ENCODE measurements around the gene CUBN.

CUBN gene

DNA sequence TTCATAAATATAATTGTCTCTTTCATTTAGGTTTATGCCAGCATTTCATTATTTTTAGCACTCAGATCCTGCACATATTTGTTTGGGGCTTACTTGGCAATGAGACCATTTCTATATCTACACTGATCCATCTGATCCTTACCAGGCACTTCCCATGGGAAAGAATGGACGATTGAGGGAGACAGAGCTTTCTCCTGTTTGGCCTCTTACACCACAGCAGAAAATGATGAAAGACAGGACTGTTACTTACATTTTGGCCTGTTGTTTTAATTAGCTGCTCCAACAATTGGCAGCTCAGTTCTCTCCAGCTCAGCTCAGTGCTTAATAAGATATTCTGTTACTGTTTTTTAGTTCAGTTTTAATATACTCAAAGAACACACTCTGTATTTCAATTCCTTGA lies 234.8 kb downstream of the CUBN start:
- no peak overlapping the region for H4K8ac ChIP-seq (ENCODE audit: low read depth, low read length)
- H4K5ac ChIP-seq (ENCODE audit: low read length), result no peak overlapping the region
- no peak overlapping the region for H3K4me3 ChIP-seq (ENCODE audit: low read length)
- H2AK5ac ChIP-seq (ENCODE audit: low read length), result no peak overlapping the region
- H2BK15ac ChIP-seq (replicated peaks; ENCODE audit: low read depth), result no peak overlapping the region
- WGBS (ENCODE audit: extremely low coverage, insufficient coverage, low lambda C conversion rate), result no CpG with 5 or more reads among the region's 1 CpG
- H3K9ac ChIP-seq (ENCODE audit: low read length), result no peak overlapping the region
- H2BK120ac ChIP-seq (ENCODE audit: low read depth, low read length), result no peak overlapping the region
- no peak overlapping the region for H3K27ac ChIP-seq (ENCODE audit: low read depth, low read length)
- no peaks in the 10 kb centered on the region for H3K79me1 ChIP-seq (ENCODE audit: low read length)
- H3K56ac ChIP-seq (ENCODE audit: low read length), result no peak overlapping the region
- no peak for DNase-seq
- no peaks in the 10 kb centered on the region for H3K4me1 ChIP-seq (ENCODE audit: control insufficient read depth, low read depth, low read length)
- no peaks in the 10 kb centered on the region for H3K36me3 ChIP-seq (ENCODE audit: control insufficient read depth, insufficient read depth, low read length)
- no peaks in the 10 kb centered on the region for H3K79me2 ChIP-seq (ENCODE audit: control insufficient read depth, insufficient read depth, low read length)
- no peak overlapping the region for H3K4me2 ChIP-seq (ENCODE audit: low read length)
- H3K18ac ChIP-seq (ENCODE audit: low read length), result no peak overlapping the region
- H3K4ac ChIP-seq (ENCODE audit: low read depth, low read length), result no peak overlapping the region
- H2BK5ac ChIP-seq (ENCODE audit: low read length), result no peak overlapping the region
- peaks cover 2% of the 10 kb centered on the region for H3K27me3 ChIP-seq (ENCODE audit: insufficient read depth, low read length, poor library complexity)
- H3K23ac ChIP-seq (ENCODE audit: low read length), result no peak overlapping the region

- H3K27me3 ChIP-seq (ENCODE audit: insufficient read depth, low read length, poor library complexity), result peaks cover 2% of the 10 kb centered on the region
- no peak overlapping the region for H3K23ac ChIP-seq (ENCODE audit: low read length)
- no peak for DNase-seq
- no peak overlapping the region for H3K4me3 ChIP-seq (ENCODE audit: low read length)
- no peaks in the 10 kb centered on the region for H3K36me3 ChIP-seq (ENCODE audit: control insufficient read depth, insufficient read depth, low read length)
- no peaks in the 10 kb centered on the region for H3K79me1 ChIP-seq (ENCODE audit: low read length)
- WGBS (ENCODE audit: extremely low coverage, insufficient coverage, low lambda C conversion rate), result no CpG with 5 or more reads among the region's 5 CpGs
- H3K56ac ChIP-seq (ENCODE audit: low read length), result no peak overlapping the region
- no peak overlapping the region for H4K8ac ChIP-seq (ENCODE audit: low read depth, low read length)
- H3K9ac ChIP-seq (ENCODE audit: low read length), result no peak overlapping the region
- no peaks in the 10 kb centered on the region for H3K79me2 ChIP-seq (ENCODE audit: control insufficient read depth, insufficient read depth, low read length)
- no peak overlapping the region for H2BK5ac ChIP-seq (ENCODE audit: low read length)
- no peak overlapping the region for H4K5ac ChIP-seq (ENCODE audit: low read length)
- no peak overlapping the region for H3K18ac ChIP-seq (ENCODE audit: low read length)
- H2BK120ac ChIP-seq (ENCODE audit: low read depth, low read length), result no peak overlapping the region
- H3K27ac ChIP-seq (ENCODE audit: low read depth, low read length), result no peak overlapping the region
- H2BK15ac ChIP-seq (replicated peaks; ENCODE audit: low read depth), result no peak overlapping the region
- no peak overlapping the region for H3K4ac ChIP-seq (ENCODE audit: low read depth, low read length)
- H3K4me1 ChIP-seq (ENCODE audit: control insufficient read depth, low read depth, low read length), result no peaks in the 10 kb centered on the region
- no peak overlapping the region for H3K4me2 ChIP-seq (ENCODE audit: low read length)
- H2AK5ac ChIP-seq (ENCODE audit: low read length), result no peak overlapping the region
Measured at GRCh38 chr10:16893664-16894063, 235.9 kb downstream of the CUBN start.

DNA sequence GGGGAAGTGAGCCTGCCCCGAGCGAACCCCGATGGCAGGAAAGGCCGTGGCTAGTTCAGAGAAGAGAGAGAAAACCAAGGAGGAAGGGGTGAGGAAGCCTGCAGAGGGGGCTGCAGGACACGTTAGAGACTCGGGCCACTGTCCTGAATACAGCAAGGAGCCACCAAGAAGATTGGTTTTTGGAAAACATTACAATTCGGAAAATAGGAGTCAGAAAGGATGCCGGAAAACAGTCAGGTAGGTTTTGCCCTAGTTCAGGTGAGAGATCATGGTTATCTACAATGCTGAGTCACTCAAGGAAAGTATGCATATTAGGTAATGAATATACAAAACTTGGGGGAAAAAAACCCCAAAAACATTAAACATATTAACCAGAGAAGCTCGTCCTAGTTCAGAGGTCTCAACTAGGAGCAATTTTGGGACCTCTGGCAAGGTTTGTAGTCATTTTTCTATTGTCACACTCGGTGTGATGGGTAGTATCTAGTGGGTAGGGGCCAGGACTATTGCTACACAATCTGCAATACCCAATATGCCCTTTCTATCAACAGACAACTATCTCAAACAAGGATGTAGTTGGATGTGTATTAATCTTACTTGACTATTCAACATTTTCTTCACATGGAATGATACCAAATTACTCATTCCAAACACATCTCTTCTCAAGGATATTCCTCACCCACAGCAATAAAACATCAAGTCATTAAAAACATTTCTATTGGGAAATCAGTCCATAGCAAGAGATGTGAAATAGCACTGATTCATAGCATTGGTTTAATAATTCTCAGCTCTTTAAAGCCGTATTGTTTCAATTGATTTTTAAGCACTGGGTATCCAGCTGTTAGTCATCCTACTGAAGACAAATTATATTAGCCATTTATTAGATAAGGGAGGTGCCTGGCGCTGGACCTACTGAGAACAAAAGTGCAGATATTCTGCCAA lies 238.0 kb downstream of the CUBN start:
- H3K27me3 ChIP-seq (ENCODE audit: insufficient read depth, low read length, poor library complexity), result no peaks in the 10 kb centered on the region
- H4K5ac ChIP-seq (ENCODE audit: low read length), result no peak overlapping the region
- H3K36me3 ChIP-seq (ENCODE audit: control insufficient read depth, insufficient read depth, low read length), result no peaks in the 10 kb centered on the region
- peak overlapping the region; percentile 65 for H3K56ac ChIP-seq (ENCODE audit: low read length)
- H3K4me3 ChIP-seq (ENCODE audit: low read length), result no peak overlapping the region
- peak overlapping the region; percentile 71 for H3K27ac ChIP-seq (ENCODE audit: low read depth, low read length)
- no peak overlapping the region for H4K8ac ChIP-seq (ENCODE audit: low read depth, low read length)
- H3K79me2 ChIP-seq (ENCODE audit: control insufficient read depth, insufficient read depth, low read length), result no peaks in the 10 kb centered on the region
- DNase-seq, result peak; percentile 94
- peak overlapping the region; percentile 54 for H2BK5ac ChIP-seq (ENCODE audit: low read length)
- no peak overlapping the region for H3K23ac ChIP-seq (ENCODE audit: low read length)
- H3K79me1 ChIP-seq (ENCODE audit: low read length), result no peaks in the 10 kb centered on the region
- H3K4me2 ChIP-seq (ENCODE audit: low read length), result no peak overlapping the region
- H3K18ac ChIP-seq (ENCODE audit: low read length), result no peak overlapping the region
- no peak overlapping the region for H3K4ac ChIP-seq (ENCODE audit: low read depth, low read length)
- no peaks in the 10 kb centered on the region for H3K4me1 ChIP-seq (ENCODE audit: control insufficient read depth, low read depth, low read length)
- H2BK15ac ChIP-seq (replicated peaks; ENCODE audit: low read depth), result no peak overlapping the region
- no peak overlapping the region for H2BK120ac ChIP-seq (ENCODE audit: low read depth, low read length)
- no peak overlapping the region for H2AK5ac ChIP-seq (ENCODE audit: low read length)
- peak overlapping the region; percentile 6 for H3K9ac ChIP-seq (ENCODE audit: low read length)
- WGBS (ENCODE audit: extremely low coverage, insufficient coverage, low lambda C conversion rate), result no CpG with 5 or more reads among the region's 12 CpGs

GRCh38 chr10:16890691-16891090 lies 238.9 kb downstream of the CUBN start:
- Histone ChIP-seq H2BK15ac (replicated peaks; ENCODE audit: low read depth) (no peak overlapping the region), H3K4me1 (ENCODE audit: control insufficient read depth, low read depth, low read length) (no peaks in the 10 kb centered on the region), H3K56ac (ENCODE audit: low read length) (peak overlapping the region; percentile 58), H3K36me3 (ENCODE audit: control insufficient read depth, insufficient read depth, low read length) (no peaks in the 10 kb centered on the region), H3K4me2 (ENCODE audit: low read length) (no peak overlapping the region), H4K5ac (ENCODE audit: low read length) (no peak overlapping the region), H3K9ac (ENCODE audit: low read length) (no peak overlapping the region), H3K4ac (ENCODE audit: low read depth, low read length) (no peak overlapping the region), H2AK5ac (ENCODE audit: low read length) (peak overlapping the region; percentile 47), H3K79me2 (ENCODE audit: control insufficient read depth, insufficient read depth, low read length) (no peaks in the 10 kb centered on the region), H2BK120ac (ENCODE audit: low read depth, low read length) (no peak overlapping the region), H3K18ac (ENCODE audit: low read length) (no peak overlapping the region), H3K79me1 (ENCODE audit: low read length) (no peaks in the 10 kb centered on the region), H2BK5ac (ENCODE audit: low read length) (no peak overlapping the region), H3K27me3 (ENCODE audit: insufficient read depth, low read length, poor library complexity) (no peaks in the 10 kb centered on the region), H4K8ac (ENCODE audit: low read depth, low read length) (no peak overlapping the region), H3K23ac (ENCODE audit: low read length) (no peak overlapping the region), H3K4me3 (ENCODE audit: low read length) (no peak overlapping the region), H3K27ac (ENCODE audit: low read depth, low read length) (no peak overlapping the region)
- no CpG with 5 or more reads among the region's 6 CpGs for WGBS (ENCODE audit: extremely low coverage, insufficient coverage, low lambda C conversion rate)
- no peak for DNase-seq

GRCh38 chr10:16887565-16887964 lies 242.0 kb downstream of the CUBN start:
- H3K23ac ChIP-seq (ENCODE audit: low read length), result no peak overlapping the region

More at GRCh38 chr10:16887565-16887964, 242.0 kb downstream of the CUBN start:
- no peak overlapping the region for H3K56ac ChIP-seq (ENCODE audit: low read length)
- H2BK15ac ChIP-seq (replicated peaks; ENCODE audit: low read depth), result no peak overlapping the region
- no peaks in the 10 kb centered on the region for H3K79me2 ChIP-seq (ENCODE audit: control insufficient read depth, insufficient read depth, low read length)
- no peak overlapping the region for H4K5ac ChIP-seq (ENCODE audit: low read length)
- H3K9ac ChIP-seq (ENCODE audit: low read length), result no peak overlapping the region
- WGBS (ENCODE audit: extremely low coverage, insufficient coverage, low lambda C conversion rate), result no CpG with 5 or more reads among the region's 3 CpGs
- no peaks in the 10 kb centered on the region for H3K79me1 ChIP-seq (ENCODE audit: low read length)
- H4K8ac ChIP-seq (ENCODE audit: low read depth, low read length), result no peak overlapping the region
- no peaks in the 10 kb centered on the region for H3K4me1 ChIP-seq (ENCODE audit: control insufficient read depth, low read depth, low read length)
- H3K36me3 ChIP-seq (ENCODE audit: control insufficient read depth, insufficient read depth, low read length), result no peaks in the 10 kb centered on the region
- no peak for DNase-seq
- H2BK120ac ChIP-seq (ENCODE audit: low read depth, low read length), result no peak overlapping the region
- H3K27ac ChIP-seq (ENCODE audit: low read depth, low read length), result no peak overlapping the region
- H3K27me3 ChIP-seq (ENCODE audit: insufficient read depth, low read length, poor library complexity), result no peaks in the 10 kb centered on the region
- H3K18ac ChIP-seq (ENCODE audit: low read length), result no peak overlapping the region
- H3K4me2 ChIP-seq (ENCODE audit: low read length), result no peak overlapping the region
- H3K4me3 ChIP-seq (ENCODE audit: low read length), result no peak overlapping the region
- H3K4ac ChIP-seq (ENCODE audit: low read depth, low read length), result no peak overlapping the region
- no peak overlapping the region for H2AK5ac ChIP-seq (ENCODE audit: low read length)
- no peak overlapping the region for H2BK5ac ChIP-seq (ENCODE audit: low read length)
